Small intestine (tissue), 7 donors: ENCODE measurements around the gene S100A4. TPM values are rescaled to one million over a fixed set of nuclear protein-coding genes. Genes with fewer than 3 reads are reported as not detected.

Experiments used
- DNase-seq, 2 donors: peaks; one replicate each; pipeline versions ENCODE4 v3.0.0 to v3.0.0-alpha.2; 2013
- FAIRE-seq: peaks from 2 replicates; lab custom pipeline; 2012; peaks lifted over from hg19 to GRCh38; lab: Jason Lieb, UNC
- H3K27ac ChIP-seq, 3 donors: one replicate each; pipeline ENCODE4 v1.5.1; 2013; ENCODE audit warnings: low read length in 2 of 3, mild to moderate bottlenecking in 2 of 3, control low read depth in 1 of 3, inconsistent platforms in 1 of 3, low read depth in 1 of 3, moderate library complexity in 1 of 3
- H3K27me3 ChIP-seq, 3 donors: one replicate each; pipeline ENCODE4 v1.6.1; 2013; ENCODE audit warnings: low read length in 3 of 3, inconsistent platforms in 1 of 3; ENCODE audit not compliant: control insufficient read depth in 3 of 3, insufficient read depth in 3 of 3
- H3K36me3 ChIP-seq, 3 donors: one replicate each; pipeline ENCODE4 v1.6.1; 2013; ENCODE audit warnings: low read length in 3 of 3, inconsistent platforms in 1 of 3, low read depth in 1 of 3, mild to moderate bottlenecking in 1 of 3, moderate library complexity in 1 of 3; ENCODE audit not compliant: control insufficient read depth in 3 of 3, insufficient read depth in 2 of 3
- H3K4me1 ChIP-seq, 3 donors: one replicate each; pipeline ENCODE4 v1.6.1; 2013; ENCODE audit warnings: low read length in 2 of 3, inconsistent platforms in 1 of 3, low read depth in 1 of 3, mild to moderate bottlenecking in 1 of 3, moderate library complexity in 1 of 3; ENCODE audit not compliant: control insufficient read depth in 3 of 3, insufficient read depth in 2 of 3
- H3K4me3 ChIP-seq, 3 donors: one replicate each; pipeline ENCODE4 v1.5.1; 2013; ENCODE audit warnings: low read length in 3 of 3, control low read depth in 1 of 3, inconsistent platforms in 1 of 3, low read depth in 1 of 3, mild to moderate bottlenecking in 1 of 3, moderate library complexity in 1 of 3
- H3K9me3 ChIP-seq, 2 donors: one replicate each; pipeline ENCODE4 v1.6.1; 2013; ENCODE audit warnings: low read depth in 1 of 2, low read length in 1 of 2; ENCODE audit not compliant: control insufficient read depth in 2 of 2, insufficient read depth in 1 of 2
- WGBS, 3 donors: extraction: QIAGEN DNeasy Blood & Tissue Kit; methylation state at CpG; one replicate each; pipeline ENCODE4 v1.1.7; 2013; 5-methylcytosine and 5-hydroxymethylcytosine counted together
- polyA plus RNA-seq, 4 donors: library from polyadenylated mRNA; stranded (reverse) in 3 of 4; unstranded in 1 of 4; fragments of 200-250 nt in 3 of 4; fragments of 120-200 nt in 1 of 4; gene quantifications; one replicate each; pipeline versions ENCODE4 v1.2.1 to v1.2.3, GENCODE V29; 2013
- donor health status: healthy with polysubstance abuse.
- donor health status: control.
- donor health status: control.
- donor health status: Bipolar disorder and iron deficiency.
- donor health status: healthy.

Gene S100A4
- polyA plus RNA-seq, 4 donors, result 7.6 to 230 (median 78.7) TPM

DNA sequence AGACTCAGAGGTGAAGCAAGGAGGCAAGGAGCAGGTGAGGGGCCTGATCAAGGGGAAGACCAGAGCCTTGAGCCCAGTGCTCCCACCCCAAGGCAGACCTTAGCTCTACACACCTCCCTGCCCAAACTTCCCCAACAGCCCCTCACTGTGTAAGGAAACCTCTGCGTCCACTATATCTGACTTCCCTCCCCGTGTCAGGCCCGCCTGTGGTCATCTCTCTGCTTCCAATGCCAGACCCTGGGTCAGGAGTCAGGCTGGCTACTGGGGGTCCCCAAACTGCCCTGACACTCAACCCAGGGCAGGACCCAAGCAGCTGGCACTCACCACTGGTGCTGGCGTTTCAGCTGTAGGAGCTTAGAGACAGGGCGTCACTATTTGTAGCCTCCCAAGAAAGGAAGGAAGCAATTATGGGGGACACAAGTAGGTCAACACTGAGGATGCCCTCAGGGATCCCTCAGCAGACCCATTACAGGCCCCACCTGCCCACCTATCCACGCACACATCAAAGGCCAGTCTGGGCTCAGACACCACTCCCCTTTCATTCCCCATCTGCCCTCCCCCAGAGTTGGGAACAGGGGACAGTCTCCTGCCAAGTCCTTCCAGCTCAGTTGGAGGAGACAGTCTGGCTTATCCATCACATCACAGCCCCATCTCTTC is 4.3 kb upstream of the S100A4 start:
- Histone ChIP-seq H3K4me3 (no peak overlapping the region), H3K4me1 (peaks cover 6 to 37% (median 10%) of the 10 kb centered on the region in 3 donors), H3K36me3 (no peaks in the 10 kb centered on the region), H3K9me3 (no peaks in the 10 kb centered on the region), H3K27me3 (no peaks in the 10 kb centered on the region), H3K27ac (no peak overlapping the region)
- no peak for DNase-seq
- no peak for FAIRE-seq
- 77 to 87% (median 80%) methylated on average over 6 of the region's 6 CpGs for WGBS, 3 donors

DNA sequence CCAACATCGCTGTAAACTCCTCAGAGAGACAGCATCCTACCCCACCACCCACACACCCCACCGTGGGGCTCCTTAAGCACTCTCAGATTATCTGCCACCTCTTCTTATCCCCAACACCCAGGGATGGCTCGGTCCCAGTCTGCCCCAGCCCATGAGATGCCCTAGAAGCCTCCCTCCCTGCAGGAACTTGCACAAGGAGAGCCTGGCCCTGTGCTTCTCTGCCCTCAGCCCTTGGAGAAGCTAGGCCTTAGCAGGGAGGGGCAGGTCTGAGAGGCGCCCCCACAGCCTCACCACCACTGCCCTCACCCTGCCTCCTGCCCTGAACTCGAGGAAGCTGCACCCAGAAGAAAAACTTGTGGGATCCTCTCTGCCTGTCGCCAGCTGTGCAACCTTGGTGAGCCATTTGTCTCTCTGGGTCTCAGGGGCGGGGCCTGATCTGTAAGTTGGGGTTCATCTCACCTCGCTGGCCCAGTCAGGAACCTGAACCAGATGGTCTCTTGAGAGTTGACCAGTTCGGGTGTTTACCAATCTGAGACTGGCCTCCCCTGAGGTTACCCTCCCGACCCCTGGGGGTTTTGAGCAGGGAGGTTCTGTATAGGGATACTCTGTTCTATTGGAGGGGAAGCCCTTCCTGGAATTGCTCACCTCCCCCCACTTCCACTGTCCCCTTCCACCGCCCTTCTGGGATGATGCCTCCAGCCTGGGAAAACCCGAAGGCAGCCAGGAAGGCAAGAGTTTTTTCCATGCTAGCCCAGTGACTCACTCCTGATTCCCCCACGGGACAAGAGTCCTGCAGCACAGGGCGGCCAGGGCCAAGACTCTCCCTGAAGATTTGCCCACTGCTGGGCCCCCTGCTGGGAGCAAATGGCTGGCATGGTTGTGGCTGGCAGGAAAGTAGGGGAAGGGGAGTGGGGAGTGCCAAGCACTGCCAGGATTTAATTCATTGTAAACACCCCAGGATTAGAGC is 3.4 kb upstream of the S100A4 start, which contains the start of gene S100A3:
S100A3 (minus strand) TSS at position 537 of the 967 bp plus-strand sequence. CDS start 773 bp downstream, outside the sequence.
- DNase-seq, result peak; percentile 32 to 46
- peak within 1 kb of the TSS in 1 of 3 donors; percentile 47 for H3K27ac ChIP-seq
- H3K4me1 ChIP-seq, result peaks cover 11 to 46% (median 14%) of the 10 kb centered on the region in 3 donors
- 65 to 74% (median 65%) methylated on average over 14 of the region's 14 CpGs for WGBS, 3 donors
- no peaks in the 10 kb centered on the region for H3K36me3 ChIP-seq
- H3K27me3 ChIP-seq, result no peaks in the 10 kb centered on the region
- FAIRE-seq, result no peak
- H3K9me3 ChIP-seq, result no peaks in the 10 kb centered on the region
- no peak within 1 kb of the TSS for H3K4me3 ChIP-seq

DNA sequence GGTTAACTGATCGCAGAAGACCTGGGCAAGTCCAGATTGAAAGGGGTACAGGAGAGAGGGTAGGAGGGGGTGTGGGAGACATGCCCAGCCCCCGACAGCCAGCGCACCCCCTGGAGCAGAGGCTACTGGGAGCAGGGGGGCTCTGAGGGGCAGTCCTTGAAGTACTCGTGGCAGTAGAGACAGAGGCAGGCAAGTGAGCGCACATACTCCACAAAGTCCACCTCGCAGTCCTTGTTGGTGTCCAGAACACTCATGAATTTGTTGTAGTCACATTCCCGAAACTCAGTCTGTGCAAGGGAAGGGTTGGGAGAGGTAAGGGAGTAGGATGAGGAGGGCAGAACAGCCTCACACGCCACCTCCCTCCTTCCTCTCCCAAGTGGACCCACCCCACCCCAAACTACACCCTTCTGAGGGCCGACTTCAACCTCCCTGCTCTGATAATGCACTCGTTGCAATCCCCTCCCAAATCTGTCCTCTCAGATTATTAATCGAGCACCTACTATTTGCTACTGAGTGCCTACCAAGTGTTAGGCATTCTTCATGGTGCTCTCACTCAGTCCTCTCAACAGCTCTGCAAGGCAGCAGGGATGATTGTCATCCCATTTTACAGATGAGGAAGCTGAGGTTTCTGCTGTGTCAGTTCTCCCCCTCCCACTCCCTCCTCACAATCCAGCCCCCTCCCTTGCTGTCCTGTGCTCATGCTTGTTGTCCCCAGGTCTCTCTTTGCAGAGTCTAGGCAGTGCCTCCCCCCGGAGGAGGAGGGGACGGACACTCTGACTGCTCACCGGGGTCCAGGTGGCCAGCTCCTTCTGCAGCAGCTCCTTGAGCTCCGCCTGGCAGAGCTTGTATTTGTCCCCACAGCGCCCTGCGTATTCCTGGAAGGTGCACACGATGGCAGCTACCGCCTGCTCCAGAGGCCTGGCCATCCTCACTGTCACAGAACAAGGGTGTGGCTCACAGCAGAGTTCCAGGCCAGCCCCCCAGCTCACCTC is 2.2 kb upstream of the S100A4 start:
- WGBS, 3 donors, result 84 to 88% (median 86%) methylated on average over 19 of the region's 19 CpGs

DNA sequence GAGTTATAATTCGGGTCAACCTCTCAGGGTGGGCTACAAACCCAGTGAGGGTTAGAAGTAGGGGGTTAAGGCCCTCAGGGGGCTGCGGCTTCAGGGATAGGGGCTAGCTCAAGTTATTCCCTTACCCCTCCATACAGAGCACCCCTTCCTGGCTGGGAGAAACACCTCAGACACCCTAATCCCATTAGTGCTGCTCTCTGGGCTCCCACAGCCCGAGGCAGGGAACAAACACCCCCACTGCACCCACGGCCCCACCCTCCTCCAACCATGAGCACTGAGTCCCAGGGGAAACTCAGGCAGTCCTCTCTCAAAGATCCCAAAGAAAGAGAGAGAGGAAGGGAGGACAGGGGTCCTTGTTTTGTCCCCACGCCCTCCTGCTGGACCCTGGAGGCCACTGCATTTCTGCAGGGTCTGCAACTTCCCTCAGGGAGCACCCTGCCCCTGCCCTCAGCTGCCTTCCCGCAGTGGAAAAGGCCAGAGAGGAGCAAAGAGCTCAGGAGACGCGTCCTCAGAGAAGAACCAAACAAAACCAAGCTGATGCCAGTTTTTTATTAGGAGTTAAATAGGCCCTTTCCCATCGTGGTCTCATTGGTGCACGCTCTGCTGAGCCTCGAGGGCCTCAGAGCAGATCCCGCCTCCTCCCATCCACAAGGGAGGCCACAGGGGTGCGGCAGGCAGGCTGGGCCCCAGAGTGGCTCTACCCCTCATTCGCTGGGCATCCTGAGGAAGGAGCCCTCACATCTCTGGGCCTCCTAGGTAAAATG is 1.4 kb upstream of the S100A4 start:
- H3K27ac ChIP-seq, result no peak overlapping the region
- no peak overlapping the region for H3K4me3 ChIP-seq
- peaks cover 11 to 46% (median 14%) of the 10 kb centered on the region in 3 donors for H3K4me1 ChIP-seq
- FAIRE-seq (no peak), DNase-seq (no peak)
- no peaks in the 10 kb centered on the region for H3K27me3 ChIP-seq
- 79 to 86% (median 81%) methylated on average over 14 of the region's 14 CpGs for WGBS, 3 donors
- no peaks in the 10 kb centered on the region for H3K36me3 ChIP-seq
- H3K9me3 ChIP-seq, result no peaks in the 10 kb centered on the region

More for the DNA sequence above, 2.2 kb upstream of the S100A4 start:
- Histone ChIP-seq H3K27ac (no peak overlapping the region), H3K9me3 (no peaks in the 10 kb centered on the region), H3K4me3 (no peak overlapping the region), H3K36me3 (no peaks in the 10 kb centered on the region), H3K27me3 (no peaks in the 10 kb centered on the region), H3K4me1 (peaks cover 11 to 46% (median 14%) of the 10 kb centered on the region in 3 donors)
- FAIRE-seq, result no peak
- DNase-seq, result no peak

GRCh38 chr1:153546371-153546770 is 765 bp upstream of the S100A4 start:
- WGBS, 3 donors, result 93 to 96% (median 95%) methylated on average over 8 of the region's 8 CpGs
- DNase-seq (no peak), FAIRE-seq (no peak)
- H3K4me1 ChIP-seq, result peaks cover 11 to 46% (median 14%) of the 10 kb centered on the region in 3 donors
- no peaks in the 10 kb centered on the region for H3K36me3 ChIP-seq
- H3K27ac ChIP-seq, result no peak overlapping the region
- H3K4me3 ChIP-seq, result no peak overlapping the region
- H3K9me3 ChIP-seq, result no peaks in the 10 kb centered on the region
- no peaks in the 10 kb centered on the region for H3K27me3 ChIP-seq

- Histone ChIP-seq H3K27ac (peak overlapping the region; percentile 49 to 78 (median 74)), H3K9me3 (no peaks in the 10 kb centered on the region), H3K4me1 (peaks cover 14 to 47% (median 18%) of the 10 kb centered on the region in 3 donors), H3K4me3 (no peak overlapping the region), H3K27me3 (no peaks in the 10 kb centered on the region), H3K36me3 (no peaks in the 10 kb centered on the region)
- 33 to 45% (median 34%) methylated on average over 10 of the region's 10 CpGs for WGBS, 3 donors
- no peak for FAIRE-seq
- DNase-seq, result no peak
These were observed 1.0 kb downstream of the S100A4 start for GRCh38 chr1:153544453-153545066.

DNA sequence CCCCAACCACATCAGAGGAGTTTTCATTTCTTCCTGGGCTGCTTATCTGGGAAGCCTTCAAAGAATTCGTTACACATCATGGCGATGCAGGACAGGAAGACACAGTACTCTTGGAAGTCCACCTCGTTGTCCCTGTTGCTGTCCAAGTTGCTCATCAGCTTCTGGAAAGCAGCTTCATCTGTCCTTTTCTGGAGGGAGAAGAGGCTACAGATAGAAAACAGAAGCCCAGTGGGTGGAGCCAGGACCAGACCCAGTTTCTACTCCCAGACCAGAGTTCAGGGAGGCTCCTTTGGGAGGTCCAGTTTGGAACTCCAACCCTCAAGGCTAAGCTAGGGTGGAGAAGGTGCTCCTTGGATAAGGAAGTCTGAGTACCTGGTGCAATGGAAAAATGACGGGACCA is 1.9 kb downstream of the S100A4 start:
- FAIRE-seq, result no peak
- H3K9me3 ChIP-seq, result no peaks in the 10 kb centered on the region
- H3K27ac ChIP-seq, result no peak overlapping the region
- peaks cover 7 to 42% (median 18%) of the 10 kb centered on the region in 3 donors for H3K4me1 ChIP-seq
- H3K36me3 ChIP-seq, result no peaks in the 10 kb centered on the region
- WGBS, 3 donors, result 80 to 89% (median 88%) methylated on average over 4 of the region's 4 CpGs
- H3K4me3 ChIP-seq, result no peak overlapping the region
- no peak for DNase-seq
- H3K27me3 ChIP-seq, result no peaks in the 10 kb centered on the region
